IMR-90 (cell line): Measurements from ENCODE around the gene ACSM6.

Experiments
- BHLHE40 ChIP-seq: fragments of 150-350 bp; IDR thresholded peaks from 2 replicates; pipeline ENCODE4 v1.6.1; 2016; ENCODE audit warnings: mild to moderate bottlenecking, low read depth, low read length
- CEBPB ChIP-seq: IDR thresholded peaks from 2 replicates; pipeline ENCODE4 v1.6.1; 2012; ENCODE audit warnings: low read depth, low read length, improper control_type of control experiment
- FOS ChIP-seq: fragments of 150-350 bp; IDR thresholded peaks from 2 replicates; pipeline ENCODE4 v1.6.1; 2016; ENCODE audit warnings: low read depth, low read length
- MAFK ChIP-seq: IDR thresholded peaks from 2 replicates; pipeline ENCODE4 v1.6.1; 2012; ENCODE audit warnings: low read depth, low read length, improper control_type of control experiment
- MAZ ChIP-seq: IDR thresholded peaks from 2 replicates; pipeline ENCODE4 v1.6.1; 2012; ENCODE audit warnings: low read depth, mild to moderate bottlenecking, low read length, improper control_type of control experiment, moderate library complexity, borderline replicate concordance
- MXI1 ChIP-seq: IDR thresholded peaks from 2 replicates; pipeline ENCODE4 v1.6.1; 2012; ENCODE audit warnings: low read depth, mild to moderate bottlenecking, low read length, moderate library complexity, borderline replicate concordance
- NFE2L2 ChIP-seq: fragments of 150-350 bp; IDR thresholded peaks from 2 replicates; pipeline ENCODE4 v1.6.1; 2016; ENCODE audit warnings: low read depth, mild to moderate bottlenecking, low read length
- POLR2A ChIP-seq: IDR thresholded peaks from 2 replicates; pipeline ENCODE4 v1.6.1; 2012; ENCODE audit warnings: mild to moderate bottlenecking, low read depth, low read length
- RAD21 ChIP-seq: IDR thresholded peaks from 2 replicates; pipeline ENCODE4 v1.6.1; 2012; ENCODE audit warnings: low read length, improper control_type of control experiment
- SMC3 ChIP-seq: fragments of 150-350 bp; IDR thresholded peaks from 2 replicates; pipeline ENCODE4 v1.6.1; 2016; ENCODE audit warnings: low read depth, mild to moderate bottlenecking, antibody characterized with exemption, low read length, moderate library complexity
- TF ChIP-seq, protein P1 (sequence below): conservative IDR thresholded peaks from 2 replicates; pipeline ENCODE4 v1.5.1; 2012; ENCODE audit warnings: mild to moderate bottlenecking, low read depth, low read length, improper control_type of control experiment
- TF ChIP-seq, protein P2 (sequence below): fragments of 150-350 bp; IDR thresholded peaks from 2 replicates; pipeline ENCODE4 v1.6.1; 2016; ENCODE audit warnings: low read depth, mild to moderate bottlenecking, low read length, moderate library complexity, borderline replicate concordance

DNA sequence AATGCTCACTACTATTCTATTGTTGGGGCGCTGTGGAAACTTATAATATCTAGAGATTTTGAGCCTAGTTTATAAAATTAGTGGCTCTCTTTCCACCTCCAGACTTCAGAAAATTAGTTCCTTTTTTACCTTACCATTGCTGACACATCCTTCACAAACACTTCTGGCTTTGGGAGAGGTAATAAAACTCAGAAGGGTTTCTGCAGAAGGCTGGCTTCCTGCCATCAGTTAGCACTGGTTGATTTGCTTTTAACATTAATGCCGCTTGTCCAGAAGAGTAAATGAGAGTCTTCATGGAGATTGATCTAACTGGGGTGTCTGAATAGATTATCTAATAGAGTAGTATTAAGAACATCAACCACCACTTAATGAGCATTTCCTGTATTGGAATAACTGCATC, 20.3 kb downstream of the ACSM6 start:
- TF ChIP-seq, protein P1, sequence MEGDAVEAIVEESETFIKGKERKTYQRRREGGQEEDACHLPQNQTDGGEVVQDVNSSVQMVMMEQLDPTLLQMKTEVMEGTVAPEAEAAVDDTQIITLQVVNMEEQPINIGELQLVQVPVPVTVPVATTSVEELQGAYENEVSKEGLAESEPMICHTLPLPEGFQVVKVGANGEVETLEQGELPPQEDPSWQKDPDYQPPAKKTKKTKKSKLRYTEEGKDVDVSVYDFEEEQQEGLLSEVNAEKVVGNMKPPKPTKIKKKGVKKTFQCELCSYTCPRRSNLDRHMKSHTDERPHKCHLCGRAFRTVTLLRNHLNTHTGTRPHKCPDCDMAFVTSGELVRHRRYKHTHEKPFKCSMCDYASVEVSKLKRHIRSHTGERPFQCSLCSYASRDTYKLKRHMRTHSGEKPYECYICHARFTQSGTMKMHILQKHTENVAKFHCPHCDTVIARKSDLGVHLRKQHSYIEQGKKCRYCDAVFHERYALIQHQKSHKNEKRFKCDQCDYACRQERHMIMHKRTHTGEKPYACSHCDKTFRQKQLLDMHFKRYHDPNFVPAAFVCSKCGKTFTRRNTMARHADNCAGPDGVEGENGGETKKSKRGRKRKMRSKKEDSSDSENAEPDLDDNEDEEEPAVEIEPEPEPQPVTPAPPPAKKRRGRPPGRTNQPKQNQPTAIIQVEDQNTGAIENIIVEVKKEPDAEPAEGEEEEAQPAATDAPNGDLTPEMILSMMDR, result no peak
- TF ChIP-seq FOS (no peak), NFE2L2 (no peak), MAFK (no peak), RAD21 (no peak), SMC3 (no peak), POLR2A (no peak), CEBPB (no peak), MAZ (no peak), MXI1 (no peak), BHLHE40 (no peak)
- TF ChIP-seq, protein P2, sequence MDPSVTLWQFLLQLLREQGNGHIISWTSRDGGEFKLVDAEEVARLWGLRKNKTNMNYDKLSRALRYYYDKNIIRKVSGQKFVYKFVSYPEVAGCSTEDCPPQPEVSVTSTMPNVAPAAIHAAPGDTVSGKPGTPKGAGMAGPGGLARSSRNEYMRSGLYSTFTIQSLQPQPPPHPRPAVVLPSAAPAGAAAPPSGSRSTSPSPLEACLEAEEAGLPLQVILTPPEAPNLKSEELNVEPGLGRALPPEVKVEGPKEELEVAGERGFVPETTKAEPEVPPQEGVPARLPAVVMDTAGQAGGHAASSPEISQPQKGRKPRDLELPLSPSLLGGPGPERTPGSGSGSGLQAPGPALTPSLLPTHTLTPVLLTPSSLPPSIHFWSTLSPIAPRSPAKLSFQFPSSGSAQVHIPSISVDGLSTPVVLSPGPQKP, result no peak
